Measurements from ENCODE around the gene RUFY4. TPM values are rescaled to one million over a fixed set of nuclear protein-coding genes. Genes with fewer than 3 reads are reported as not detected.
"Not testable (repeated sequence)": the region's sequence is repeated elsewhere in the genome, so short reads cannot be mapped to it uniquely, and the experiment has no call there.

RUFY4 gene
- polyA plus RNA-seq, 1 experiment = not detected

DNA sequence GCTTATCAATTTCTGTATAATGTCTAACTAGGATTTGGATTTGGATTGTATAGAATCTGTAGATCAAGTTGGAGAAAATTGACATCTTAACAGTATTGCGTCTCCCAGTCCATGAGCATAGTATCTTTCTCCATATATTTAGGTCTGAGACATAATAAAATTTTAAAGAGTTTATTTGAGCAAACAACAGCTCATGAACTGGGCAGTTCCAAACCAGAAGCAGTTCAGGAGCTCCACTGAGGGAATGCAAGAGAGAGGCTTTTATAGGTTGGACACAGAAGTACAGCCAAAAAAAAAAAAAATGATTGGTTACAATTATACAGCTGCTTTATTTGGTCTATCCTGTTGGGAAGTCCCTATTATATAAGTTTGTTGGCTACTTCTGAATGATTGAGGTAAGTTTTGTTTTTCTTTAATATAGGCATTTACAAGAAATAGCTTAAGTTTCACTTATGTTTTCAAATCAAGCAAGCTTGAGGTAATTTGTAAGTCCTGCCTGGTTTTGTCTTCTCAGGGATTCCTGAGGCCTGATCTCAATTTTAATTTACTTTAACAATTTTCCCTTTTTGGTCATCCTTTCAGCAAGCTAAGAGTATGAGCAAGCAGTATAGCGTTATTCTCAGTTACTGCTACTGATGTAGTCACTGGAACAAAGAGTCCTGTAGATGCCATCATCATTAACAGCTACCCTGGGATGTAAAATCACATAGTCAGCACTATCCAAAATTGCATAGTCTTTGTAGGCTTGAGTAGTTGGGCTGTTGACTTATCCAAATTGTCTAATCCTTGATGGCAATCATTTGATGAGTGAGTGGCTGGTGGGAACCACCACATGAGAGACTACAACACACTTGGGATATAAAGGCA is 27.5 kb upstream of the RUFY4 start:
- Histone ChIP-seq H3K36me3 (ENCODE audit: control insufficient read depth, insufficient read depth, low read length) (no peaks in the 10 kb centered on the region), H3K27me3 (ENCODE audit: control insufficient read depth, insufficient read depth, low read length) (peaks cover 27% of the 10 kb centered on the region), H3K4me3 (ENCODE audit: low read depth, low read length) (no peak overlapping the region)
- CTCF ChIA-PET = interaction anchor here (0.6 to 6.6 kb wide), 11 partner anchors 13 to 1052 kb away, joined by 3 to 38 read pairs (median 3); partner anchors contain the start of gene RUFY4
- DNase-seq (ENCODE audit: low read depth) = no peak
- POLR2A ChIA-PET = no interaction called here
- TF ChIP-seq, protein P1, sequence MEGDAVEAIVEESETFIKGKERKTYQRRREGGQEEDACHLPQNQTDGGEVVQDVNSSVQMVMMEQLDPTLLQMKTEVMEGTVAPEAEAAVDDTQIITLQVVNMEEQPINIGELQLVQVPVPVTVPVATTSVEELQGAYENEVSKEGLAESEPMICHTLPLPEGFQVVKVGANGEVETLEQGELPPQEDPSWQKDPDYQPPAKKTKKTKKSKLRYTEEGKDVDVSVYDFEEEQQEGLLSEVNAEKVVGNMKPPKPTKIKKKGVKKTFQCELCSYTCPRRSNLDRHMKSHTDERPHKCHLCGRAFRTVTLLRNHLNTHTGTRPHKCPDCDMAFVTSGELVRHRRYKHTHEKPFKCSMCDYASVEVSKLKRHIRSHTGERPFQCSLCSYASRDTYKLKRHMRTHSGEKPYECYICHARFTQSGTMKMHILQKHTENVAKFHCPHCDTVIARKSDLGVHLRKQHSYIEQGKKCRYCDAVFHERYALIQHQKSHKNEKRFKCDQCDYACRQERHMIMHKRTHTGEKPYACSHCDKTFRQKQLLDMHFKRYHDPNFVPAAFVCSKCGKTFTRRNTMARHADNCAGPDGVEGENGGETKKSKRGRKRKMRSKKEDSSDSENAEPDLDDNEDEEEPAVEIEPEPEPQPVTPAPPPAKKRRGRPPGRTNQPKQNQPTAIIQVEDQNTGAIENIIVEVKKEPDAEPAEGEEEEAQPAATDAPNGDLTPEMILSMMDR (IDR thresholded peaks at IDR 0.05; ENCODE audit: insufficient read depth, low read depth, low read length) = no peak

DNA sequence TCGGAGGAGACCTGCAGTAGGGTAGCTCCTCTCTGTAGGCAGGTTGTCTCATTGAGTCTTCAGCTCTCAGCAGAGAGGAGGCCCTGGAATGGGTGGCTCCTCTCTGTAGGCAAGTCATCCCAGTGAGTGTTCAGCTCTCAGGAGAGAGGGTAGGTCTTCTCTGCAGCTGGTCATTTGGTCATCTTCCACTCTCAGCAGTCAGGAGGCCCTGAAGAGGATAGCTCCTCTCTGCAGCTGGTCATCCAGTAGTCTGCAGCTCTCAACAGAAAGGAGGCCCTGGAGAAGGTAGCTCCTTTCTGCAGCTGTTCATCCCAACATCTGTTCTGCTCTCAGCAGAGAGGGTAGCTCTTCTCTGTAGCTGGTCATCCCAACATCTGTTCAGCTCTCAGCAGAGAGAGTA is 26.0 kb upstream of the RUFY4 start:
- no peak for DNase-seq (ENCODE audit: low read depth)
- H3K27me3 ChIP-seq (ENCODE audit: control insufficient read depth, insufficient read depth, low read length) = peaks cover 26% of the 10 kb centered on the region
- no peaks in the 10 kb centered on the region for H3K36me3 ChIP-seq (ENCODE audit: control insufficient read depth, insufficient read depth, low read length)
- H3K4me3 ChIP-seq (ENCODE audit: low read depth, low read length) = no peak overlapping the region
- POLR2A ChIA-PET = no interaction called here
- CTCF ChIA-PET = interaction anchor here (1.0 to 6.6 kb wide), 5 partner anchors 8 to 269 kb away, joined by 4 to 38 read pairs (median 6); no protein-coding TSS in a partner anchor
- TF ChIP-seq, protein P1 (IDR thresholded peaks at IDR 0.05; ENCODE audit: insufficient read depth, low read depth, low read length) = no peak

DNA sequence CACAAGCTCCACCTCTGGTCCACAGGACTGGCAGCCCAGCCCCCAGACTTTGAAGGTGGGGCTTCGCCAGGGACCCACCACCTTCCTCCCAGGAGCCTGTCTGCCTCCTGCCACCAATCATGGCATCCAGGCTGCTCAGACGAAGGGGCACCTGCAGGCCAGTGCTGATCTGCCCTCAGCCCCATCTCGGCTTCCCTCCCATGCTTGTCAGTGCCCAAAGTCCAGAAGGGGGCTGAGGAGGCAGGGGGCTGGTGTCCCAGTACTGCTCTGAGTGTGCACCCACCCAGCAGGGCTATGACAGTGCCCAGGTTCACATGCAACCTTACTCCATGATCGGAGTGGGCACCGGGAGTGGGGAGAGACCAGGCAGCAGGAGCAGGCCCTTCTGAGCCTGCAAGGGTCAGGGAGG is 25.3 kb upstream of the RUFY4 start:
- no peaks in the 10 kb centered on the region for H3K36me3 ChIP-seq (ENCODE audit: control insufficient read depth, insufficient read depth, low read length)
- no peak overlapping the region for H3K4me3 ChIP-seq (ENCODE audit: low read depth, low read length)
- no peak for DNase-seq (ENCODE audit: low read depth)
- ChIA-PET CTCF (interaction anchor here (1.0 to 6.6 kb wide), 5 partner anchors 9 to 258 kb away, joined by 3 to 38 read pairs (median 6); no protein-coding TSS in a partner anchor), POLR2A (no interaction called here)
- peaks cover 24% of the 10 kb centered on the region for H3K27me3 ChIP-seq (ENCODE audit: control insufficient read depth, insufficient read depth, low read length)
- TF ChIP-seq, protein P1 (IDR thresholded peaks at IDR 0.05; ENCODE audit: insufficient read depth, low read depth, low read length) = no peak

DNA sequence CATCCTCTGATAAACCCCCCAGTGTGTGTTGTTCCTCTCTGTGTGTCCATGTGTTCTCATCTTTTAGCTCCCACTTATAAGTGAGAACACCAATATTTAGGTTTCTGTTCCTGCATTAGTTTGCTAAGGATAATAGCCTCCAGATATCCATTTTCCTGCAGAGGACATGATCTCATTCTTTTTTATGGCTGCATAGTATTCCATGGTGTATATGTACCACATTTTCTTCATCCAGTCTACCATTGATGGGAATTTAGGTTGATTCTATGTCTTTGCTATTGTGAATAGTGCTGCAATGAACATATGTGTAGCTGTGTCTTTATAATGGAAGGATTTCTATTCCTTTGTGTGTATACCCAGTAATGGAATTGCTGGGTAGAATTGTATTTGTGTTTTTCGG is 24.5 kb upstream of the RUFY4 start:
- DNase-seq (ENCODE audit: low read depth); H3K36me3 ChIP-seq (ENCODE audit: control insufficient read depth, insufficient read depth, low read length); POLR2A ChIA-PET; H3K4me3 ChIP-seq (ENCODE audit: low read depth, low read length): not testable (repeated sequence)
- CTCF ChIA-PET = interaction anchor here (0.9 to 6.6 kb wide), 5 partner anchors 12 to 259 kb away, joined by 3 to 38 read pairs (median 4); partner anchors contain the start of gene RUFY4
- H3K27me3 ChIP-seq (ENCODE audit: control insufficient read depth, insufficient read depth, low read length) = peaks cover 21% of the 10 kb centered on the region

DNA sequence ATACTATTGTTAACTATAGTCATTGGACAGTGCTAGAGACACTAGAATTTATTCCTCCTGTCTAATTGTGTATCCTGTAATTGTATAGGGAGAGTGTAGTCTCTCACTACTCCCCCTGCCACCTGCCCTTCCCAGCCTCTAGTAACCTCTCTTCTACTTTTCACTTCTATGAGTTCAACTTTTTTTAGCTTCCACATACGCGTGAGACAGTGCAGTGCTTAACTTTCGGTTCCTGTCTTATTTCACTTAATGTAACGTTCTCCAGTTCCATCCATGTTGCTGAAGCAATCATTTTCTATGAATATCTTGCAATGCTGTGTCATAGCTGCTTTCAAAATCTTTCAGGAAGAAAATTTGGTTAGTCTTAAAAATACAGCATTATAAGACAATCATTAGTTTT is 22.8 kb upstream of the RUFY4 start:
- DNase-seq (ENCODE audit: low read depth) = no peak
- Histone ChIP-seq H3K27me3 (ENCODE audit: control insufficient read depth, insufficient read depth, low read length) (peaks cover 18% of the 10 kb centered on the region), H3K4me3 (ENCODE audit: low read depth, low read length) (no peak overlapping the region), H3K36me3 (ENCODE audit: control insufficient read depth, insufficient read depth, low read length) (no peaks in the 10 kb centered on the region)
- ChIA-PET CTCF (interaction anchor here (1.0 to 6.6 kb wide), 4 partner anchors 11 to 260 kb away, joined by 5 to 38 read pairs (median 6); partner anchors contain the start of gene RUFY4), POLR2A (no interaction called here)
- TF ChIP-seq, protein P1 (IDR thresholded peaks at IDR 0.05; ENCODE audit: insufficient read depth, low read depth, low read length) = no peak

Data from BJ (cell line).